GM21515 (cell line): Measurements from ENCODE around the gene KTN1.
A peak's percentile ranks its signal among the peaks of the same experiment; 100 is the strongest.

Source experiments
- ATAC-seq: cut with Tn5 transposase; IDR thresholded peaks from one replicate; pipeline ENCODE4 v1.9.1; 2021; ENCODE audit not compliant: unreplicated experiment

KTN1 gene

GRCh38 chr14:55571125-55571889 is 8.7 kb upstream of the KTN1 start:
- peak; percentile 72 for ATAC-seq

DNA sequence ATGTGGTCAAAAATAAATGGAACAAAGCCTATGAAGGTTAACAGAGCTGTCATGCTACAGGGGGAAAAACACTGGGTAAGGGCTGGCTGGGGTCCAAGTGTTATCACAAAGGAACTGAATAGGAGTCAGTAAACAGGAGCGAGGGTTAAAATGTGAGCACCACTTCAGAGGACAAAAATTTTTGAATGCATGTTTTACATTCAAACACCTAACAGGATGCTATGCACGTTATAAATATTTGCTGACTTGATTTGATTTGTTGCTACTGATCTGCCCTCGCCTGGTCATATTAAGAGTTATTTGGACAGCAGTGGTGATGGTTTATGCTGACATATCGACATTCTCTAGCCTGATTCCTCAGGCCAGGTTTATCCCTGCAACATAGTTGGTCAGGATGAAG is 7.4 kb upstream of the KTN1 start:
- no peak for ATAC-seq

DNA sequence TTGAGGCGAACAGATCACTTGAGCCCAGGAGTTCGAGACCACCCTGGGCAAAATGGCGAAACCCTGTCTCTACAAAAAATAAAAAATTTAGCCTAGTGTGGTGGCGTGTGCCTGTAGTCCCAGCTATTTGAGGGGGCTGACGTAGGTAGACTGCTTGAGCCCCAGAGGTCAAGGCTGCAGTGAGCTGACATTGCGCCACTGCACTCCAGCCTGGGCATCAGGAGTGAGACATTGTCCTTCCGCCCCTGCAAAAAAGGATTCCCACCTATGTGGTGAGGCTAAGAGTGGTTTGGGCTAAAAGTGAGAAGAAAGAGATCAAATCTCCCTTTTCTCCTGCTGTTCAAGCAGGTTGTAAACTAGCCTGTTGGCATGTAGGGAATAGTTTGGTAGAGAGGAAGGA is 5.0 kb upstream of the KTN1 start:
- ATAC-seq: no peak

- ATAC-seq: no peak
Observed at GRCh38 chr14:55577229-55577628, 2.8 kb upstream of the KTN1 start.

- ATAC-seq: no peak
Observed at GRCh38 chr14:55578511-55578910, 1.5 kb upstream of the KTN1 start.

DNA sequence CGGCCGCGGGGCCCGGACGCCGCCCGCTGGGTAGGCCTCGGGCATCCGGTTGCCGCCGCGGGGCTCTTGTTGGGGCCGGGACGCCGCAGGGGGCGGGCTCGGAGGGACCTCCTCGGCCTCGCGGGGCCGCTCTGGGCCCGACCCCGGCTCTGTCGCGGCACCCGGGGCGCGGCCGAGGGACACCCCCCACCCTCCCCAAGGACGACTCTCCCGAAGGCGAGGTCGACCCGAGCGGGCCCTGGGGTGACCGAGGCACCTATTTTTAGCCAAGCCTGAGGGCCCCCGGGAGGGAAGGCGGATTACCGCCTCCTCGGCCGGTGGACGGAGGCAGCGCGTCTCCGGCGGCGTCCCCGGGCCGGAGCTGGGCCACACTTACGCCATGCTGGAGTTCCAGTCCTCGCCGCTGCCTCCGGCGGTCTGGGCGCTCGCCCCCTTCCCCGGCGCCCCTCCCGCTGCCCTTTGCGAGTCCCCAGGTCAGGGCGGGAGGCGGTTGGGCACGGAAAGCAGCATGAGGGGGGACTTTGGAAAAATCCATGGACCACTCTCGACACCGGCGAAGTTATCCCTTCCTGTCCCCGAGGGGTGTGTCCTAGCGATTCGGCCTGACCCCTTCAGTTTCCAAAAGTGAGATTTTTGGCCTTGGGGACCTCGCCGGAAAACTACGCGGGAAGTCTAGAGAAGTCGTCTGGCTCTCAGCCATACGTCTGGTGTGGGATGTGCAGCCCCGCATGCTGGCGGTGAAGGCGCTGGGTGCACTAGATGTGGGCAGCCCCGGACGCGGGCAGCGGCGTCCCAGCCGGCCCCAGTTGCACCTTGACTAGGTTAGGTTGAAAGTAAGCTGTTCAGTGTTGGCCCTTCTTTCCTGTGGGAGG is 699 bp downstream of the KTN1 start:
- ATAC-seq: peak; percentile 42

GRCh38 chr14:55581342-55581771 is 1.4 kb downstream of the KTN1 start:
- ATAC-seq: peak; percentile 0

GRCh38 chr14:55582746-55583145 is 2.7 kb downstream of the KTN1 start:
- ATAC-seq: peak; percentile 32

DNA sequence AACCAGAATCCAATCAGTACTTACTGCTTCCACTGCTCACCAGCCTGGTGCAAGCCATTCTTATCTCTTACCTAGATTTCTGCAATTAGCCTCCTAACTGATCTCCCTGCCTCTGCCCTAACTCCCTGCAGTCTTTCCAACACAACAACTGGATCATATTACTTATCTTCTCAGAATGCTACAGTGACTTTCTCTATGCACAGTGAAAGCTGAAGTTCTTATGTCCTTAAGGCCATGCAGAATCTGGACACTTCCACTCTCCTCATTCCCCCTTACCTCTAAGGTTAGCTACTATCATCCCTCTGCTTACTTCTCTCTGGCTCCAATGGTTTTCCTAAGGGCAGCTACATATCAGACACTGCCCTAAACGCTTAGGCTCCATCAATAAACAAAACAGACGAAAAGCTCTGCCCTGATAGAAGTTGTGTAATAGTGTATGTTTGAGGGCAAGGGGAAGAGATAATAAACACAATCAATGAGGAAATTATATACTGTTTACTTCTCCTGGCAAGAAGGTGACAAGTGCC is 4.0 kb downstream of the KTN1 start:
- ATAC-seq: no peak

GRCh38 chr14:55585854-55586253 is 5.8 kb downstream of the KTN1 start:
- ATAC-seq: no peak

GRCh38 chr14:55586411-55586810 is 6.4 kb downstream of the KTN1 start:
- ATAC-seq: no peak

- ATAC-seq: no peak
Observed at GRCh38 chr14:55587847-55588246, 7.8 kb downstream of the KTN1 start.

GRCh38 chr14:55588259-55588699 is 8.3 kb downstream of the KTN1 start:
- no peak for ATAC-seq

- no peak for ATAC-seq
Observed at GRCh38 chr14:55589171-55589570, 9.2 kb downstream of the KTN1 start.

DNA sequence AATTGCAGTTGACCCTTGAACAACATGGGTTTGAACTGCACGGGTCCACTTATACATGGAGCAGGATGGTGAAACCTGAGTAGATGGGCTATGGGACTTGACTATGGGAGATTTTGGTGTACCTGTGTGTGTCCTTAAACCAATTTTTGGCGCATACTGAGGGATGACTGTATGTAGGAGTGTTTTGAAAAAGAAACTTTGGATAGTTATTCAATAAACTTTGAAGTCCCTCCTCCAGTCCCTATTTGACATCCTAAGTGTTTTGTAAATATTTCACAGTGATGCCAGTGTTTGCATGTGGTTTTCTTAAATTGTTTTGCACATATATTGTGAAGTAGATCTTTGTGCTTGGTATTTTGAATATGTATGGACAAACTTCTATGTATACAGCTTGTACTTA is 12.4 kb downstream of the KTN1 start:
- no peak for ATAC-seq

- no peak for ATAC-seq
Observed at GRCh38 chr14:55593698-55594097, 13.7 kb downstream of the KTN1 start.

- no peak for ATAC-seq
Observed at GRCh38 chr14:55599250-55599879, 19.4 kb downstream of the KTN1 start.

DNA sequence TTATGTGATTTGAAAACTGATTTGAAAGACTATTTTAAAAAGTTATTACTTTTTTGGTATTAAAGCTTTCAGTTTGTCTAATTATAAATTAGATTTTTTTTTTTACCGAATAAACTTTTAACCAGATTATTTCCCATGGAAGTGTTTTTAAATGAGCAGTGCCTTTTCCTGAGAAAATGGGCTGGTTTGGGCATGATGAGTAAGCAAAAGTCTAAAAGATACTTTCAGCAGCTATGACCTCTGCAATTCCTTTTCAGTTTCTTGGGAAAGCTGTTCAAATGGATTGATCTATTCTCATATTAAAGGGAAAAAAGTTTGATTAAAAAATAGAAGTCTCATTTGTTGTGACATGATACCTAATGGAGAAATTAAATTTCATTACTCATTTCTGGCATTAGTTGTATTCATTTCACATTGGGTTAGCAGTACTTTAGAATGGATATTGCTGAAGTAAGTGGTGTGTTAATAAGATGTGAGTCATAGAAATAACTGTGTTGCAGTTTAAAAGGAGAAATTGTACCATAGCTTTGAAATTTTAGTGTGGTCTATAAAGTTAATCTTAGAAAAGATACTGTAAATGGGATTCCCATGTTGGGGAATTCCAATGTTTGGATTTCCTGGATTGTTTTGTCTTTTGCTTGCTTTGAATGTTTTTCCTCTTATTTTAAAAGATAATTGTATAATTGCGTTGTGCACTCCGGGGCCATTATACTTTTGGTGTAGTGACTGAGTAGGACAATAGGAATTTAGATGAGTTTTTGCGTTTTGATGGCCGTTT is 21.0 kb downstream of the KTN1 start:
- no peak for ATAC-seq

DNA sequence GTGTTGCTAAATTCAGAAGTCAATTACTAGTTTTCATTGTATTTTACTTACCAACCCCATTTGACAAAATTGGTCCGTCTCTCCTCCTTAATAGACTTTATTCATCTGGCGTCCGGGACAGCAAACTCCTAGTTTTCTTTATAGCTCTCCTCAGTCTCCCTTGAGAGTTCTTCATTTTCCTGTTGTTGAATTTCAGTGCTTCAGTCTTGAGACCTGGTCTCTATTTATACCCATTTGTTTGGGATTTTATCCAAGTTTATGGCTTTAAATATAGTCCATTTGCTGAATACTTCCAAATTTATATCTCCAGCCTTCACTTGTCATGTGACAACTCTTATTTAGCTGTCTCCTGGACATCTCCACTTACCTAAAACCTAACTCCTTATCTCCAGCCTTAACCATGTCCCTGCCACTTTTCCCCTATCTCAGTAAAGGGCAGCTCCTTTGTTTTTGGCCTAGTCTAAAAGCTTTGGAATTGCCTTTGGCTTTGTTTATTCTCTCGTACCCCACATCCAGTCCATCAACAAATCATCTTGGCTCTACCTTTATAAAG is 23.5 kb downstream of the KTN1 start:
- ATAC-seq: no peak

DNA sequence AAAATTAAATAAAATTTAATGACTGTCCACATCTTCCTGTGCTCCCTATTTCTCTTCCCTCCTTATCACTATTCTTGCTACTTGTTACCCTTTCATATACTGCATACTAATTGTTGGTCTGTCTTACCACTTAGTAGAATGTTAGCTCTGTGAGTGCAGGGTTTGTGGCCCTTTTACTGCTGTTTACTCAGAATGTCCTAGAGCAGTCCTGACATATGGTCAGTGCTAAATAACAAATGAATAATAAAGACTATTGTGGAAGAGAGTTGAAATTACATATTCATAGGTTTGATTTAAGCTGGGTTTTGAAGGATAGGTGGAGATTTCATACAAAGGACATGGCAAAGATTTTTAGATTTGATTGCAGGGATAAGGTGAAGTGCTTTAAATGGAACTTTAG is 24.5 kb downstream of the KTN1 start:
- no peak for ATAC-seq
